ENCODE data around the gene RHBDD1.
A peak's percentile ranks its signal among the peaks of the same experiment; 100 is the strongest.
"Not testable (repeated sequence)": the region's sequence is repeated elsewhere in the genome, so short reads cannot be mapped to it uniquely, and the experiment has no call there.

The RHBDD1 gene

DNA sequence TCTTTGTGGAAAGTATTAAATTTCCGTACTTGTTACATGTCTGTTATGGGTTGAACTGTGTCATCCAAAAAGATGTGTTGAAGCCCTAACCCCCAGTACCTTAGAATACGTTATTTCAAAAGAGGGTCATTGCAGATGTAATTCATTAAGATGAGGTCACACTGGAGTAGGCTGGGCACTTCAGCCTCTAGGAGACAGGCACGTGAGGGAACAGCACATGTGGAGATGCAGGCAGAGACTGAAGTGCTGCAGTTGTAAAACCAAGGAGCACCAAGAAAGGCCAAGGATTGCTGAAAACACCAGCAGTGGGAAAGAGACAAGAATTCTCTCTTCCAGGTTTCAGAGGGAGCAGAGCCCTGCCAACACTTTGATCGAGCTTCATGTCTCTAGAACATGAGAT is 4.6 kb upstream of the RHBDD1 start:
- no peak overlapping the region for H3K27ac ChIP-seq (ENCODE audit: insufficient read depth, low read depth, low read length, poor library complexity, severe bottlenecking)
- no peaks in the 10 kb centered on the region for H3K4me1 ChIP-seq (ENCODE audit: control insufficient read depth, insufficient read depth, low read length)
- no peaks in the 10 kb centered on the region for H3K9me3 ChIP-seq (ENCODE audit: control insufficient read depth, low read length)
- H3K4me3 ChIP-seq (ENCODE audit: insufficient read depth, low read depth, low read length), result no peak overlapping the region
- peaks cover 12% of the 10 kb centered on the region for H3K27me3 ChIP-seq (ENCODE audit: control insufficient read depth, insufficient read depth, low read length, poor library complexity, severe bottlenecking)
- H3K36me3 ChIP-seq (ENCODE audit: control insufficient read depth, insufficient read depth, low read length), result no peaks in the 10 kb centered on the region
- WGBS, 2 experiments, result 85 to 90% methylated on average over 4 of the region's 4 CpGs

DNA sequence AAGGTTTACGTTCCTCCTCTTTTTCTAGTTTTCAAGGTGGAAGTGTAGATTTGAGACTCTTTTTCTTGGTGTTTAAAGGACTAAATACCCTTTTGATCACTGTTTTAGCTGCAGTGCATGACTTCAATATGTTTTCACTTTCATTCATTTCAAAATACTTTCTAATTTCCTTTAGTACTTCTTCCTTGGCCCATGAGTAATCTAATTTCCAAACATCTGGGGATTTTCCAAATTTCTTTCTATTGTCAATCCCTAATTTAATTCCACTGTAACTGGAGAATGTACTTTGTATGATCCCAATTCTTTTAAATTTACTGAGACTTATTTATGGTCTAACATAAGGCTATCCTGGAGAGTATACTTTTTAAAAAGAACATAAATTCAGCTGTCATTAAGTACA is 3.8 kb upstream of the RHBDD1 start:
- Histone ChIP-seq H3K4me3 (ENCODE audit: insufficient read depth, low read depth, low read length) (no peak overlapping the region), H3K27ac (ENCODE audit: insufficient read depth, low read depth, low read length, poor library complexity, severe bottlenecking) (no peak overlapping the region), H3K36me3 (ENCODE audit: control insufficient read depth, insufficient read depth, low read length) (no peaks in the 10 kb centered on the region), H3K27me3 (ENCODE audit: control insufficient read depth, insufficient read depth, low read length, poor library complexity, severe bottlenecking) (peaks cover 12% of the 10 kb centered on the region), H3K4me1 (ENCODE audit: control insufficient read depth, insufficient read depth, low read length) (no peaks in the 10 kb centered on the region), H3K9me3 (ENCODE audit: control insufficient read depth, low read length) (no peaks in the 10 kb centered on the region)
- 100% methylated on average over 1 of the region's 1 CpG; no CpG with 5 or more reads in 1 of the 2 experiments for WGBS, 2 experiments

DNA sequence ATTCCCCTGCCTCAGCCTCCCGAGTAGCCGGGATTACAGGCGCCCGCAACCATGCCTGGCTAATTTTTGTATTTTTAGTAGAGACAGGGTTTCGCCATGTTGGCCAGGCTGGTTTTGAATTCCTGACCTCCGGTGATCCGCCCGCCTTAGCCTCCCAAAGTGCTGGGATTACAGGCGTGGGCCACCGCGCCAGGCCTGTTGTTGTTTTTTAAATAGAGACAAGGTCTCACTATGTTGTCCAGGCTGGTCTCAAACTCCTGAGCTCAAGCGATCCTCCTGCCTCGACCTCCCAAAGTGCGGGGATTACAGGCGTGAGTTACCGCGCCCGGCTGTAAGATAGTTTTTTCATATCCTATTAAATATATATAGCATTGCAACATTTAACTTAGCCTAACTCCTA is 974 bp upstream of the RHBDD1 start:
- H3K4me1 ChIP-seq (ENCODE audit: control insufficient read depth, insufficient read depth, low read length); H3K27ac ChIP-seq (ENCODE audit: insufficient read depth, low read depth, low read length, poor library complexity, severe bottlenecking); H3K36me3 ChIP-seq (ENCODE audit: control insufficient read depth, insufficient read depth, low read length); H3K9me3 ChIP-seq (ENCODE audit: control insufficient read depth, low read length); H3K4me3 ChIP-seq (ENCODE audit: insufficient read depth, low read depth, low read length): not testable (repeated sequence)
- WGBS, 2 experiments, result 88 to 92% methylated on average over 16 to 17 of the region's 18 CpGs
- H3K27me3 ChIP-seq (ENCODE audit: control insufficient read depth, insufficient read depth, low read length, poor library complexity, severe bottlenecking), result peaks cover 12% of the 10 kb centered on the region

GRCh38 chr2:226835420-226835795 is 446 bp upstream of the RHBDD1 start:
- Histone ChIP-seq H3K27me3 (ENCODE audit: control insufficient read depth, insufficient read depth, low read length, poor library complexity, severe bottlenecking) (peaks cover 12% of the 10 kb centered on the region), H3K9me3 (ENCODE audit: control insufficient read depth, low read length) (no peaks in the 10 kb centered on the region), H3K4me3 (ENCODE audit: insufficient read depth, low read depth, low read length) (peak overlapping the region; percentile 42), H3K4me1 (ENCODE audit: control insufficient read depth, insufficient read depth, low read length) (no peaks in the 10 kb centered on the region), H3K27ac (ENCODE audit: insufficient read depth, low read depth, low read length, poor library complexity, severe bottlenecking) (no peak overlapping the region), H3K36me3 (ENCODE audit: control insufficient read depth, insufficient read depth, low read length) (no peaks in the 10 kb centered on the region)
- WGBS, 2 experiments, result 24 to 38% methylated on average over 26 of the region's 26 CpGs

DNA sequence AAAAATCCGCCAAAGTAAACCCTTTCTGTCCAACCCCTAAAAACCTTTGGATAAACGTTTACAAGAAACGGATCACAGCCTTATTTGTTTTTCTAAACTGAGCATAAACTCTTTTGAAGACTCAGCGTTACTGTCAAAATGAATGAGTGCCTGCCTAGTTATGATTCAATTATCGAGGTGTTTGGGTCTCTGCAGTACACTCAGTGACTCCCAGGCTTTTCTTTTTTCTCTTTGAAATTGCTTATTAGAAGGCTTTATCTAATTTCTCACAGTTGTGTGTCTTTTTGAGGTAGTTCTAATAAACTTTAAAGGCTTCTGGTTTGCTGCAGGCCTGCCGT is 663 bp downstream of the RHBDD1 start:
- WGBS, 2 experiments, result 51 to 55% methylated on average over 6 of the region's 6 CpGs
- Histone ChIP-seq H3K36me3 (ENCODE audit: control insufficient read depth, insufficient read depth, low read length) (no peaks in the 10 kb centered on the region), H3K27ac (ENCODE audit: insufficient read depth, low read depth, low read length, poor library complexity, severe bottlenecking) (peak overlapping the region; percentile 28)

GRCh38 chr2:226837334-226837733 is 1.5 kb downstream of the RHBDD1 start:
- Histone ChIP-seq H3K36me3 (ENCODE audit: control insufficient read depth, insufficient read depth, low read length) (no peaks in the 10 kb centered on the region), H3K27me3 (ENCODE audit: control insufficient read depth, insufficient read depth, low read length, poor library complexity, severe bottlenecking) (peaks cover 12% of the 10 kb centered on the region), H3K27ac (ENCODE audit: insufficient read depth, low read depth, low read length, poor library complexity, severe bottlenecking) (no peak overlapping the region), H3K4me3 (ENCODE audit: insufficient read depth, low read depth, low read length) (no peak overlapping the region), H3K9me3 (ENCODE audit: control insufficient read depth, low read length) (no peaks in the 10 kb centered on the region), H3K4me1 (ENCODE audit: control insufficient read depth, insufficient read depth, low read length) (no peaks in the 10 kb centered on the region)
- 89 to 95% methylated on average over 7 of the region's 7 CpGs for WGBS, 2 experiments

More for the DNA sequence above, 663 bp downstream of the RHBDD1 start:
- H3K4me3 ChIP-seq (ENCODE audit: insufficient read depth, low read depth, low read length), result peak overlapping the region; percentile 42
- no peaks in the 10 kb centered on the region for H3K9me3 ChIP-seq (ENCODE audit: control insufficient read depth, low read length)
- no peaks in the 10 kb centered on the region for H3K4me1 ChIP-seq (ENCODE audit: control insufficient read depth, insufficient read depth, low read length)
- peaks cover 12% of the 10 kb centered on the region for H3K27me3 ChIP-seq (ENCODE audit: control insufficient read depth, insufficient read depth, low read length, poor library complexity, severe bottlenecking)

GRCh38 chr2:226837787-226838603 is 2.1 kb downstream of the RHBDD1 start:
- Histone ChIP-seq H3K36me3 (ENCODE audit: control insufficient read depth, insufficient read depth, low read length) (no peaks in the 10 kb centered on the region), H3K4me3 (ENCODE audit: insufficient read depth, low read depth, low read length) (no peak overlapping the region)
- WGBS, 2 experiments, result 96 to 97% methylated on average over 12 of the region's 12 CpGs

GRCh38 chr2:226838722-226839121 is 2.9 kb downstream of the RHBDD1 start:
- H3K36me3 ChIP-seq (ENCODE audit: control insufficient read depth, insufficient read depth, low read length), result no peaks in the 10 kb centered on the region
- no peaks in the 10 kb centered on the region for H3K4me1 ChIP-seq (ENCODE audit: control insufficient read depth, insufficient read depth, low read length)
- 83 to 89% methylated on average over 1 to 3 of the region's 3 CpGs for WGBS, 2 experiments
- H3K27me3 ChIP-seq (ENCODE audit: control insufficient read depth, insufficient read depth, low read length, poor library complexity, severe bottlenecking), result peaks cover 12% of the 10 kb centered on the region
- H3K4me3 ChIP-seq (ENCODE audit: insufficient read depth, low read depth, low read length), result no peak overlapping the region
- H3K27ac ChIP-seq (ENCODE audit: insufficient read depth, low read depth, low read length, poor library complexity, severe bottlenecking), result no peak overlapping the region
- no peaks in the 10 kb centered on the region for H3K9me3 ChIP-seq (ENCODE audit: control insufficient read depth, low read length)

More at GRCh38 chr2:226837787-226838603, 2.1 kb downstream of the RHBDD1 start:
- no peak overlapping the region for H3K27ac ChIP-seq (ENCODE audit: insufficient read depth, low read depth, low read length, poor library complexity, severe bottlenecking)
- H3K27me3 ChIP-seq (ENCODE audit: control insufficient read depth, insufficient read depth, low read length, poor library complexity, severe bottlenecking), result peaks cover 12% of the 10 kb centered on the region
- no peaks in the 10 kb centered on the region for H3K9me3 ChIP-seq (ENCODE audit: control insufficient read depth, low read length)
- H3K4me1 ChIP-seq (ENCODE audit: control insufficient read depth, insufficient read depth, low read length), result no peaks in the 10 kb centered on the region

GRCh38 chr2:226839161-226839560 is 3.3 kb downstream of the RHBDD1 start:
- peaks cover 12% of the 10 kb centered on the region for H3K27me3 ChIP-seq (ENCODE audit: control insufficient read depth, insufficient read depth, low read length, poor library complexity, severe bottlenecking)
- 96% methylated on average over 9 to 10 of the region's 10 CpGs for WGBS, 2 experiments
- H3K4me1 ChIP-seq (ENCODE audit: control insufficient read depth, insufficient read depth, low read length), result no peaks in the 10 kb centered on the region
- no peaks in the 10 kb centered on the region for H3K9me3 ChIP-seq (ENCODE audit: control insufficient read depth, low read length)
- no peak overlapping the region for H3K27ac ChIP-seq (ENCODE audit: insufficient read depth, low read depth, low read length, poor library complexity, severe bottlenecking)
- H3K36me3 ChIP-seq (ENCODE audit: control insufficient read depth, insufficient read depth, low read length), result no peaks in the 10 kb centered on the region
- no peak overlapping the region for H3K4me3 ChIP-seq (ENCODE audit: insufficient read depth, low read depth, low read length)

- Histone ChIP-seq H3K36me3 (ENCODE audit: control insufficient read depth, insufficient read depth, low read length) (no peaks in the 10 kb centered on the region), H3K4me1 (ENCODE audit: control insufficient read depth, insufficient read depth, low read length) (no peaks in the 10 kb centered on the region), H3K9me3 (ENCODE audit: control insufficient read depth, low read length) (no peaks in the 10 kb centered on the region), H3K4me3 (ENCODE audit: insufficient read depth, low read depth, low read length) (no peak overlapping the region), H3K27me3 (ENCODE audit: control insufficient read depth, insufficient read depth, low read length, poor library complexity, severe bottlenecking) (peaks cover 8% of the 10 kb centered on the region), H3K27ac (ENCODE audit: insufficient read depth, low read depth, low read length, poor library complexity, severe bottlenecking) (no peak overlapping the region)
- WGBS, 2 experiments, result 97 to 100% methylated on average over 2 of the region's 2 CpGs
These were observed 4.1 kb downstream of the RHBDD1 start for GRCh38 chr2:226839951-226840350.
